NCI-H1048 (cell line): ENCODE data around the gene ACOT7.
"Not testable (repeated sequence)": the region's sequence is repeated elsewhere in the genome, so short reads cannot be mapped to it uniquely, and the experiment has no call there.

Source experiments
- DNase-seq: peaks from one replicate; lab custom pipeline; 2025; lab: John Stamatoyannopoulos, UW

The ACOT7 gene

GRCh38 chr1:6393400-6394187 is at the start of gene ACOT7:
TSS of gene ACOT7 (minus strand) at chr1:6393767. CDS start at chr1:6393399, 368 bp downstream.
- DNase-seq: peak; percentile 54

GRCh38 chr1:6441586-6441985 is 48.0 kb upstream of the ACOT7 start:
- DNase-seq: no peak

- peak; percentile 45 for DNase-seq
Measured at GRCh38 chr1:6440198-6441126, 46.9 kb upstream of the ACOT7 start.

- DNase-seq: no peak
Measured at GRCh38 chr1:6438047-6438525, 44.5 kb upstream of the ACOT7 start.

- not testable (repeated sequence) for DNase-seq
Measured at GRCh38 chr1:6437012-6437700, 43.6 kb upstream of the ACOT7 start.

GRCh38 chr1:6436277-6436676 is 42.7 kb upstream of the ACOT7 start:
- DNase-seq: not testable (repeated sequence)

DNA sequence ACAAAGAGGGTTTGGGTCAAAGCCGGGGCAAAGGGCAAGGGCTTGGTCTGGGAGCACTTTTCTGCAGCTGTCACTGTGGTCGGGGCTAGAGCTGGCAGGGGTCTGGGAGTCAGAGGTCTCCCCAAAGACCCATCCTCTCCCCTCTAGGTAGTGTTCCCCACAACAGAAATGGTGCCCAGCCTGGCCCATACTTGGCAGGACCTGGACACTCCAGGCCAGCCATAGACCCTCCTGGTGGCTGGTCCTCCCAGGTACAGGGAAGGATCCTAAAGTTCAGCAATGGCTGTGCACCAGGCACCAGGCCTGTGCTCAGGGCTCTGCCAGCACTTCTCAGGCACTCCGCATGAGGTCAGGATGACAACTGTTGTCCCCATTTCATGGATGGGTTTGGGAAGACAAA is 42.0 kb upstream of the ACOT7 start:
- DNase-seq: no peak

- DNase-seq: no peak
Measured at GRCh38 chr1:6435129-6435528, 41.6 kb upstream of the ACOT7 start.

GRCh38 chr1:6434186-6434585 is 40.6 kb upstream of the ACOT7 start:
- no peak for DNase-seq

DNA sequence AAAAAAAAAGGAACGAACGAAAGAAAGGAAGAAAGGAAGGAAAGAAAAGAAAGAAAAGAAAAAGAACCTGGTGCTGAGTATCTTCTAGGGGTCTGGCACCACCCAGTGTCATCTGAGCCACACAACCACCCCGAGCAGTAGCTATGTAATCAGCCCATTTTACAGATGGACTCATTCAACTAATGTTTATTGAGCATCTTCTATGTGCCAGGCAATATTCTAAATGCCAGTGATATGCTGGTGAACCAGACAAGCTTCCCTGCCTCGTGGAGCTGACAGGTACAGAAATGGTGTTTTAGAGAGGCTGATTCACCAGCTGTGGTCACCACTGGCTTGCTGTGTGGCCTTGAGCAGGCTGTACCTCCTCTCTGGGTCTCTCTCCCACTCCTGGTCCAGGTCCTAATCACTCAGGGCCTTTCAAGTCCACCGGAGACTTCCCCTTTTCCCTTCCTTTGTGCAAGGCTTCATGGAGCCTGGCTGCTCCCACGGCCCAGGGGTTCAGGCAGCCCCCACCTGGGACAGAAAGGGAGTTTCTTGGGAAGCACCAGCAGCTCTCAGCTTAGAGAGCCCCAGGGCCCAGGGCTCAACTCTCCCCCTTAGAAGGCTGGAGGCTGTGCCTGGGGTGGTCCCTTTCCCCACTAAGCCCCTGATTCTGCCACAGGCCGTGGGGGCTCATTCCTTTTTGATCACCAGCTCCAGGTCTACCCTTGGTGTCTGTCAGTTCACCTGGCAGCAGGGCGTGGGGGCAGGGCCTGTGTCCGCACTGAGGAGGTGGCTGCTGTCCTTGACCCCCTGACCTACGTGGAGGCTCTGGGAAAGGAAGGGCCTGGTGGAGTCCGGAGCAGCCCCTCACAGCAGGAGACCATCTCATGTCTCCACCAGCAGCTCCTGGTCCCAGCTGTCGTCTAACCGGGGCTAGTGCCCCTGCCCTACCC is 38.3 kb upstream of the ACOT7 start:
- not testable (repeated sequence) for DNase-seq

- DNase-seq: not testable (repeated sequence)
Measured at GRCh38 chr1:6429660-6430411, 36.3 kb upstream of the ACOT7 start.

DNA sequence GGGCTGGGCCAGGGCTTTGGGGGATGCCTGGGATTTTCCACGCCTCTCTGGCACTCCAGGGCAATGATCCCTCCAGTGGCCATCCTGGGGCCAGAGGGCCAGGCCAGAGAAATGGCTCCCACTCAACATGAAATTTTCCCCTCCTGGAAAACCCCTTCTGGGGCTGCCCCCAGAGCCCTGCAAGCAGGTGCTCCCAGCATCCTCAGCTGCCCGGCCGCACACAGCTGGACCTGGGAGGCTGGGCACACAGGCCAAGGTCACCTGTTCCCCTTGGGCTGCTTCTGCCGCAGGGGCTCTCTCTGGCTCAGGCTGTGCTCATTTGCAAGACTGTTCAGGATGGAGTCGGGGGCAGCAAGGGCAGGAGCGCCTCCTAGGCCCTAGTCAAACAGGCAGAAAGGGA is 34.9 kb upstream of the ACOT7 start:
- DNase-seq: not testable (repeated sequence)

GRCh38 chr1:6427441-6428390 is 34.1 kb upstream of the ACOT7 start:
- DNase-seq: no peak

GRCh38 chr1:6426972-6427350 is 33.4 kb upstream of the ACOT7 start:
- no peak for DNase-seq

GRCh38 chr1:6426277-6426971 is 32.9 kb upstream of the ACOT7 start:
- DNase-seq: no peak

DNA sequence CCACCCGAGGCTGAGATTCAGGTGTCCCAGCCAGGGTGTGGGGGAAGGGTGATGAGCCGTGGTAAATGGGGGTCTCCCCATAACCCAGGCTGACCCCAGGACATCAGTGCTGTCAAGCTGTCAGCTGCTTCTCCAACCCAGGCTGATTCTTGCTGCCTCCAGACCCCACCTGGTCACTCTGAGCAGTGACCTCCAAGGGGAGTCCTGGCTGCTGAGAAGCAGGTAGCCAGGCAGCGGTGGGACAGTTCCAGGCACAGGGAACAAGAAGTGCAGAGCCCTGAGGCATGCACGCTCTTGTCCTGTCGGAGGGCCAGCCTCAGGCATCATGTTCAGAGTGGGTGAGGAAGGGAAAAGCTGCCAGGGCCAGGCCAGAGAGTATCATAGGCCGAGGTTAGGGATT is 32.1 kb upstream of the ACOT7 start:
- no peak for DNase-seq

DNA sequence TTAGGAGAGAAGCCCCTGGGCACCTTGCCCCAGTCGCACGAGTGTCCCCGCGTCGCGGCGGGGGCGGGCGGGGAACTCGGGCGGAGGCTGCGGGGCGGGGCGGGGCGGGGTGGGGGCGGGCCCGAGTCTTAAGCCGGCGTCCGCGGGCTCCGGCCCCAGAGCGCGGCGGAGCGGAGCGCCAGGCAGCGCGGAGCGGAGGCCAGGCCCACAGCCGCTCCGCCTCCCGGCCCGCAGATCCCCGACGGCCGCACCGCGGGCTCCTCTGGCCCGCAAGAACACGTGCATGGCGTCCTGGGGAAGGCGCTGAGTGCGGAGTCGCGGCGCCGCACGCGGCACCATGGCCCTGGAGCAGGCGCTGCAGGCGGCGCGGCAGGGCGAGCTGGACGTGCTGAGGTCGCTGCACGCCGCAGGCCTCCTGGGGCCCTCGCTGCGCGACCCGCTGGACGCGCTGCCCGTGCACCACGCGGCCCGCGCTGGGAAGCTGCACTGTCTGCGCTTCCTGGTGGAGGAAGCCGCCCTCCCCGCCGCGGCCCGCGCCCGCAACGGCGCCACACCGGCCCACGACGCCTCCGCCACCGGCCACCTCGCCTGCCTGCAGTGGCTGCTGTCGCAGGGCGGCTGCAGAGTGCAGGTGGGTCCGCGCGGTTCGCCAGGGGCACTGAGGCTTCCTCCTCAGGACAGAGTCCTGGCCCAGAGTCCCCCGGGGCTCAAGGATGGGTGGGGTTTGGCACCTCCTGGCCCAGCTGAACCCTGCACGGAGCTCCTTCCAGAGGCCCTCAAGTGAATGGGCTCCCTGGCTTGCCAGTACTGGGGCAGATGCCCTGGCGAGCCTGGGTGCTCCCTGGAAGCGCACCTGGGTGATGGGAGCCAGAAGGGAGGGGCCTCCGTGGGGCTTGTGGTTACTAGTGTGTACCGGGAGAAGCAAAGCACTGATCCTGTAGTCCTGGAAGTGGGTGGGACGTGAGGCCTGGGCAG is 31.3 kb upstream of the ACOT7 start, which contains the start of gene ESPN:
TSS of gene ESPN (plus strand) at position 158 of the 975 bp plus-strand sequence. CDS start at position 338, 180 bp downstream.
- DNase-seq: no peak
